Keratinocyte (primary cell): ENCODE measurements around the gene LRRC7. TPM values are rescaled to one million over a fixed set of nuclear protein-coding genes. Genes with fewer than 3 reads are reported as not detected.

Experiments used
- DNase-seq: peaks from one replicate; pipeline ENCODE4 v3.0.0-alpha.2; 2011; ENCODE audit warnings: low read depth, missing footprints, low spot score
- FAIRE-seq: peaks from 2 replicates; lab custom pipeline; 2011; peaks lifted over from hg19 to GRCh38; lab: Jason Lieb, UNC
- H2AFZ ChIP-seq: 2 replicates; pipeline ENCODE4 v1.6.0; 2012; ENCODE audit warnings: low read length, control low read depth, inconsistent platforms; ENCODE audit not compliant: control insufficient read depth
- H3K27ac ChIP-seq: 2 replicates; pipeline ENCODE4 v1.5.1; 2011; ENCODE audit warnings: low read length; ENCODE audit not compliant: control insufficient read depth, insufficient read depth
- H3K27me3 ChIP-seq: 3 replicates; pipeline ENCODE4 v1.6.0; 2011; ENCODE audit warnings: low read length; ENCODE audit not compliant: control insufficient read depth, insufficient read depth; ENCODE audit errors: extremely low read depth
- H3K36me3 ChIP-seq, 2 experiments: 2 replicates in 1 of 2; 3 replicates in 1 of 2; pipeline ENCODE4 v1.5.1; 2011; ENCODE audit warnings: low read length in 2 of 2, mild to moderate bottlenecking in 1 of 2; ENCODE audit not compliant: control insufficient read depth in 2 of 2, insufficient read depth in 2 of 2; ENCODE audit errors: extremely low read depth in 1 of 2
- H3K4me1 ChIP-seq: 3 replicates; pipeline ENCODE4 v1.5.1; 2011; ENCODE audit warnings: low read length; ENCODE audit not compliant: control insufficient read depth, insufficient read depth; ENCODE audit errors: extremely low read depth
- H3K4me2 ChIP-seq: 3 replicates; pipeline ENCODE4 v1.6.0; 2011; ENCODE audit warnings: low read depth, low read length; ENCODE audit not compliant: control insufficient read depth, insufficient read depth; ENCODE audit errors: extremely low read depth
- H3K4me3 ChIP-seq, 3 experiments: fragments of 200-600 bp in 1 of 3; sonication (generic) in 1 of 3; 2 replicates in 2 of 3; 3 replicates in 1 of 3; pipeline ENCODE4 v1.5.1; 2011 to 2016; ENCODE audit warnings: low read length in 3 of 3, mild to moderate bottlenecking in 3 of 3, control low read depth in 2 of 3, inconsistent platforms in 1 of 3, low read depth in 1 of 3, mixed read lengths in 1 of 3, mixed run types in 1 of 3, moderate library complexity in 1 of 3; ENCODE audit not compliant: control insufficient read depth in 2 of 3, insufficient read depth in 2 of 3; ENCODE audit errors: extremely low read depth in 1 of 3
- H3K79me2 ChIP-seq: 2 replicates; pipeline ENCODE4 v1.6.0; 2012; ENCODE audit warnings: low read length; ENCODE audit not compliant: control insufficient read depth, insufficient read depth
- H3K9ac ChIP-seq: 3 replicates; pipeline ENCODE4 v1.6.0; 2011; ENCODE audit warnings: low read length; ENCODE audit not compliant: control insufficient read depth, insufficient read depth; ENCODE audit errors: extremely low read depth
- H3K9me1 ChIP-seq: 3 replicates; pipeline ENCODE4 v1.6.0; 2011; ENCODE audit warnings: low read length; ENCODE audit not compliant: control insufficient read depth, insufficient read depth; ENCODE audit errors: extremely low read depth
- H3K9me3 ChIP-seq: 2 replicates; pipeline ENCODE4 v1.5.1; 2012; ENCODE audit warnings: low read depth, low read length; ENCODE audit not compliant: control insufficient read depth
- H4K20me1 ChIP-seq: 3 replicates; pipeline ENCODE4 v1.6.0; 2011; ENCODE audit warnings: low read length; ENCODE audit not compliant: control insufficient read depth, insufficient read depth; ENCODE audit errors: extremely low read depth
- CTCF ChIP-seq, 3 experiments: IDR thresholded peaks in 1 of 3; conservative IDR thresholded peaks in 1 of 3; optimal IDR thresholded peaks in 1 of 3; 2 replicates in 2 of 3; 3 replicates in 1 of 3; pipeline versions ENCODE3 to v1.5.1; 2011; ENCODE audit warnings: low read length in 3 of 3, mild to moderate bottlenecking in 3 of 3, moderate library complexity in 2 of 3, control low read depth in 1 of 3, inconsistent platforms in 1 of 3; ENCODE audit not compliant: insufficient read depth in 2 of 3; ENCODE audit errors: extremely low read depth in 1 of 3
- EZH2 ChIP-seq: IDR thresholded peaks from one replicate; pipeline ENCODE4 v1.6.1; 2012; ENCODE audit warnings: inconsistent platforms, mild to moderate bottlenecking, low read length, moderate library complexity
- dilution Hi-C: fragments of 300-500 bp; cut with MboI; formaldehyde crosslinking; loops from one replicate; pipeline ENCODE4 v1.7.0; 2020; ENCODE audit warnings: low sequenced_read_pairs; ENCODE audit not compliant: extremely low pct_ligation_motif_present
- polyA plus RNA-seq, 5 experiments: library from polyadenylated mRNA; depleted of rRNA in 3 of 5; stranded (reverse) in 3 of 5; stranded (forward) in 1 of 5; unstranded in 1 of 5; fragments of >200 nt; gene quantifications; 1 replicate in 1 of 5; 2 replicates in 3 of 5; 3 replicates in 1 of 5; pipeline versions ENCODE4 v1.2.1 to v1.2.3, GENCODE V29; 2011 to 2012; ENCODE audit warnings: missing spikeins in 2 of 5, low read depth in 1 of 5, low replicate concordance in 1 of 5

Gene LRRC7
- polyA plus RNA-seq, 1 donor (not counting 4 experiments of a cell fraction or from before 2014, with no cell fraction given), result 0.28 TPM

- no peaks in the 10 kb centered on the region for H3K9me1 ChIP-seq
- no peaks in the 10 kb centered on the region for H3K9me3 ChIP-seq
- TF ChIP-seq EZH2 (no peak), CTCF (optimal IDR thresholded peaks at IDR 0.05 in 1 of 3, IDR thresholded peaks at IDR 0.05 in 1 of 3, conservative IDR thresholded peaks at IDR 0.05 in 1 of 3; ENCODE audit: extremely low read depth in 1 of 3, insufficient read depth in 2 of 3, low read length in 3 of 3) (no peak)
- no peak overlapping the region for H3K9ac ChIP-seq
- dilution Hi-C loops, result no loop called here
- H3K4me2 ChIP-seq, result no peak overlapping the region
- no peak for DNase-seq
- no peaks in the 10 kb centered on the region for H4K20me1 ChIP-seq
- no peaks in the 10 kb centered on the region for H3K4me1 ChIP-seq
- no peaks in the 10 kb centered on the region for H3K79me2 ChIP-seq
- no peak overlapping the region for H2AFZ ChIP-seq
- H3K36me3 ChIP-seq, result no peaks in the 10 kb centered on the region
- H3K27me3 ChIP-seq, result no peaks in the 10 kb centered on the region
- H3K4me3 ChIP-seq, result no peak overlapping the region
- no peak overlapping the region for H3K27ac ChIP-seq
- FAIRE-seq, result no peak
Measured at GRCh38 chr1:70071601-70072000, 503.9 kb downstream of the LRRC7 start.

GRCh38 chr1:70072231-70072751 lies 504.6 kb downstream of the LRRC7 start:
- Histone ChIP-seq H3K4me2 (no peak overlapping the region), H3K9me3 (no peaks in the 10 kb centered on the region), H3K9me1 (no peaks in the 10 kb centered on the region), H3K9ac (no peak overlapping the region), H2AFZ (no peak overlapping the region), H3K36me3 (no peaks in the 10 kb centered on the region), H4K20me1 (no peaks in the 10 kb centered on the region), H3K79me2 (no peaks in the 10 kb centered on the region), H3K27ac (no peak overlapping the region), H3K4me3 (no peak overlapping the region), H3K27me3 (no peaks in the 10 kb centered on the region), H3K4me1 (no peaks in the 10 kb centered on the region)
- TF ChIP-seq CTCF (optimal IDR thresholded peaks at IDR 0.05 in 1 of 3, IDR thresholded peaks at IDR 0.05 in 1 of 3, conservative IDR thresholded peaks at IDR 0.05 in 1 of 3; ENCODE audit: extremely low read depth in 1 of 3, insufficient read depth in 2 of 3, low read length in 3 of 3), result no peak
- TF ChIP-seq EZH2, result no peak
- dilution Hi-C loops, result no loop called here
- no peak for DNase-seq
- FAIRE-seq, result no peak
